Measurements from ENCODE around the gene TMEM144. TPM values are rescaled to one million over a fixed set of nuclear protein-coding genes. Genes with fewer than 3 reads are reported as not detected.
A peak's percentile ranks its signal among the peaks of the same experiment; 100 is the strongest.

The TMEM144 gene
- total RNA-seq, 4 donors from 2014 or later: 3.8 to 9.7 (median 5.0) TPM

DNA sequence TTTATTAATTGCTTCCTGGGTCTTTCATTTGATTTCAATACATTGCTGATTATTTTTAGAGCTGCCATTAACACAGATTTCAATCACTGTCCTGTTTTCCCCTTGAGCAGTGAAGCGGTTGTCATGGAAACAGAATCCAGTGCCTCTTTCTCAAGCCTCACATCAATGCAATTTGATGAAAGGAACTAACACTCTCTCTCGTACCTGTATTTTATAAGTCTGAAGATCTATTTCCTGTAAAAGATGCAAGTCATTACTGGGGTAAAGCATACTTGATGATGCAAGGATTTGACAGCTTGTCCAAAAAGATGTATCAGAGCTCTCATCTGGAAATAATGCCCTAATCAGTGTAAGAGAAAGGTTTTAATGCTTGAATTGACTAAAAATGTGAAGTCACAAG lies 19.6 kb upstream of the TMEM144 start:
- intact Hi-C loops (cut with DNase I; ENCODE audit: low total_unique reads): no loop called here
- no peak overlapping the region for H3K4me3 ChIP-seq
- no peak for TF ChIP-seq POLR2A (IDR thresholded peaks at IDR 0.05)
- no peak for TF ChIP-seq CTCF (IDR thresholded peaks at IDR 0.05)
- DNase-seq: no peak
- H3K27me3 ChIP-seq: no peaks in the 10 kb centered on the region
- no peaks in the 10 kb centered on the region for H3K9me3 ChIP-seq
- H3K4me1 ChIP-seq: no peaks in the 10 kb centered on the region
- H3K27ac ChIP-seq: no peak overlapping the region
- H3K36me3 ChIP-seq: no peaks in the 10 kb centered on the region

GRCh38 chr4:158192439-158193158 lies 17.7 kb upstream of the TMEM144 start:
- Histone ChIP-seq H3K4me1 (no peaks in the 10 kb centered on the region), H3K4me3 (no peak overlapping the region), H3K27ac (no peak overlapping the region), H3K36me3 (no peaks in the 10 kb centered on the region), H3K9me3 (no peaks in the 10 kb centered on the region), H3K27me3 (no peaks in the 10 kb centered on the region)
- DNase-seq: no peak
- intact Hi-C loops (cut with DNase I; ENCODE audit: low total_unique reads): no loop called here
- TF ChIP-seq POLR2A (IDR thresholded peaks at IDR 0.05): no peak
- no peak for TF ChIP-seq CTCF (IDR thresholded peaks at IDR 0.05)

GRCh38 chr4:158193171-158193749 lies 17.0 kb upstream of the TMEM144 start:
- Histone ChIP-seq H3K4me1 (no peaks in the 10 kb centered on the region), H3K9me3 (no peaks in the 10 kb centered on the region), H3K4me3 (no peak overlapping the region), H3K27ac (no peak overlapping the region), H3K36me3 (no peaks in the 10 kb centered on the region), H3K27me3 (no peaks in the 10 kb centered on the region)
- TF ChIP-seq CTCF (IDR thresholded peaks at IDR 0.05) (peak; percentile 18 to 56 (median 51)), POLR2A (IDR thresholded peaks at IDR 0.05) (no peak)
- DNase-seq: no peak
- intact Hi-C loops (cut with DNase I; ENCODE audit: low total_unique reads): no loop called here

DNA sequence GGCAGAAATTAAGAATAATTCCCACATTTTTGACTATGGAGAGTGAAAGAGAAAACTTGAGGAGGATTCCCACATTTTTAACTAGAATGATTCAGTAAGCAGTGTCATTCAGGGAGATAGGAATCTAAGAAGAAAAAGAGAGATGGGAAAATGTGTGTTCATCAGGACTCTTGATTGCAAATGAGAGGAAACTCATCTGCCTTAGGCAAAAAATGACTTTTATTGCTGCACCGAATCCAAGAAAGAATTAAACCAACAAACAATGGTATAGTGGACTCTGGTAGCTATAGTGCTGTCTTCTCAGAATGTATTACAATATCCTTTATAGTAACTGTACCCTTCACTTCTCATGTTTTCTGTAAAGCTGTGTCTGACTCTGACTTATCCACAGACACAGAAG lies 15.0 kb upstream of the TMEM144 start:
- no peak overlapping the region for H3K4me3 ChIP-seq
- H3K27me3 ChIP-seq: no peaks in the 10 kb centered on the region
- no peaks in the 10 kb centered on the region for H3K36me3 ChIP-seq
- DNase-seq: no peak
- H3K4me1 ChIP-seq: no peaks in the 10 kb centered on the region
- no peaks in the 10 kb centered on the region for H3K9me3 ChIP-seq
- intact Hi-C loops (cut with DNase I; ENCODE audit: low total_unique reads): no loop called here
- no peak overlapping the region for H3K27ac ChIP-seq
- TF ChIP-seq CTCF (IDR thresholded peaks at IDR 0.05) (no peak), POLR2A (IDR thresholded peaks at IDR 0.05) (no peak)

DNA sequence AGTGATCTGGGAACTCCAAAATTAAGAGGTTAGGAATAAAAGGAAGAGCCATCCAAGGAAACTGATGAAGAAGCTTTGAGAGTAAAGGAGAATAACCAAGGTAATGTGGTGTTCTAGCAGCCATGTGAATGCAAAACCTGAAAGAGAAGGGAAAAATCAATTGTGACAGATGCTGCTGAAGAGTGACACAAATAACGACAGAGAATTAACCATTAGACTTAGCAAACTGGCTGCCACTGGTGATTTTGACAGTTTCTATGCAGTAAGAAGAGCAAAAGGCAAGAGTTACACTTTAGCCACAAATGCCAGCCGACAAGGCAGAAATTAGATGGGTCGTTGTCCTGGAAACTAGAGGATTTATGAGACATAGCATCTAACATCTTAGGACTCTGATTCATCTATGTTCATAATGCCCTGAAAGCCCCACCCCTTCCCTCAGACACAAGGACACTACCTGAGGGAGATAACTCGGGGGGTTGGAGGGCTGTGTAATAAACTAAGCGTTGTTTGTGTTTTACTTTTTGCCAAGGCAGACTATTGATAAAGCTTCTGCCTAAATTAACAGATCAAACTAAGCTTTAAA lies 13.0 kb upstream of the TMEM144 start:
- H3K27ac ChIP-seq: no peak overlapping the region
- H3K27me3 ChIP-seq: no peaks in the 10 kb centered on the region
- DNase-seq: no peak
- intact Hi-C loops (cut with DNase I; ENCODE audit: low total_unique reads): no loop called here
- H3K9me3 ChIP-seq: no peaks in the 10 kb centered on the region
- H3K36me3 ChIP-seq: no peaks in the 10 kb centered on the region
- no peak overlapping the region for H3K4me3 ChIP-seq
- H3K4me1 ChIP-seq: no peaks in the 10 kb centered on the region
- no peak for TF ChIP-seq CTCF (IDR thresholded peaks at IDR 0.05)
- TF ChIP-seq POLR2A (IDR thresholded peaks at IDR 0.05): no peak
